H1 (cell line): ENCODE measurements around the gene ALDH3A1. TPM values are rescaled to one million over a fixed set of nuclear protein-coding genes. Genes with fewer than 3 reads are reported as not detected.

Experiments
- CTCF ChIA-PET: fragments of 300-600 bp; sonication (Branson Sonifier 250); formaldehyde crosslinking; loops from one replicate; lab custom pipeline; 2021; ENCODE audit not compliant: partially characterized antibody; lab: Charles Lee
- POLR2A ChIA-PET: fragments of 300-600 bp; sonication (Branson Sonifier 250); formaldehyde crosslinking; loops from one replicate; lab custom pipeline; 2021; ENCODE audit warnings: inconsistent platforms; ENCODE audit not compliant: partially characterized antibody; lab: Charles Lee
- DNase-seq, 2 experiments: peaks; one replicate each; pipeline versions ENCODE4 v3.0.0 to v3.0.0-alpha.2; 2010 to 2022; ENCODE audit warnings: low spot score in 2 of 2, low read depth in 1 of 2, mixed read lengths in 1 of 2
- FAIRE-seq: peaks from 2 replicates; lab custom pipeline; 2011; peaks lifted over from hg19 to GRCh38; lab: Jason Lieb, UNC
- H2AFZ ChIP-seq: 2 replicates; pipeline ENCODE4 v1.8.1; 2012; ENCODE audit warnings: low read length, inconsistent platforms
- H2AK5ac ChIP-seq: 2 replicates; pipeline ENCODE4 v1.6.1; 2013; ENCODE audit warnings: low read depth, low read length
- H2BK120ac ChIP-seq: replicated peaks from 2 replicates; pipeline ENCODE3; 2013; ENCODE audit warnings: low read depth, low read length, inconsistent platforms
- H2BK12ac ChIP-seq: 2 replicates; pipeline ENCODE4 v1.6.1; 2013; ENCODE audit warnings: low read depth, low read length
- H2BK15ac ChIP-seq: 2 replicates; pipeline ENCODE4 v1.6.1; 2013; ENCODE audit warnings: low read length
- H2BK20ac ChIP-seq: 2 replicates; pipeline ENCODE4 v1.6.1; 2013; ENCODE audit warnings: low read length
- H2BK5ac ChIP-seq: 2 replicates; pipeline ENCODE4 v1.6.1; 2013; ENCODE audit warnings: low read depth, low read length
- H3K14ac ChIP-seq: 2 replicates; pipeline ENCODE4 v1.6.1; 2013; ENCODE audit warnings: inconsistent platforms; ENCODE audit not compliant: insufficient read length
- H3K18ac ChIP-seq: 2 replicates; pipeline ENCODE4 v1.6.1; 2013; ENCODE audit warnings: low read length; ENCODE audit errors: extremely low read depth
- H3K23ac ChIP-seq: 2 replicates; pipeline ENCODE4 v1.6.1; 2013; ENCODE audit warnings: inconsistent platforms; ENCODE audit not compliant: insufficient read length
- H3K23me2 ChIP-seq: 2 replicates; pipeline ENCODE4 v1.6.1; 2013; ENCODE audit warnings: low read depth, low read length
- H3K27ac ChIP-seq: 2 replicates; pipeline ENCODE4 v1.6.1; 2011; ENCODE audit warnings: low read depth, low read length, inconsistent platforms
- H3K27me3 ChIP-seq, 4 experiments: replicated peaks in 1 of 4; 1 replicate in 1 of 4; 2 replicates in 3 of 4; pipeline versions ENCODE4 v1.6.1 to v1.8.1; 2011 to 2013; ENCODE audit warnings: low read length in 3 of 4, mild to moderate bottlenecking in 3 of 4, inconsistent platforms in 2 of 4, mixed read lengths in 2 of 4, moderate library complexity in 1 of 4; ENCODE audit not compliant: control insufficient read depth in 3 of 4, insufficient read depth in 3 of 4; ENCODE audit errors: extremely low read depth in 1 of 4
- H3K36me3 ChIP-seq, 4 experiments: 2 replicates each; pipeline versions ENCODE4 v1.6.1 to v1.8.1; 2011 to 2013; ENCODE audit warnings: mild to moderate bottlenecking in 4 of 4, low read length in 3 of 4, moderate library complexity in 2 of 4, control low read depth in 1 of 4, inconsistent platforms in 1 of 4; ENCODE audit not compliant: insufficient read depth in 4 of 4, control insufficient read depth in 2 of 4
- H3K4ac ChIP-seq: replicated peaks from 2 replicates; pipeline ENCODE3; 2013; ENCODE audit warnings: low read length, low read depth, mixed read lengths, inconsistent platforms; ENCODE audit not compliant: insufficient read length
- H3K4me1 ChIP-seq, 4 experiments: replicated peaks in 1 of 4; 1 replicate in 1 of 4; 2 replicates in 3 of 4; pipeline versions ENCODE4 v1.6.1 to v1.8.1; 2011 to 2013; ENCODE audit warnings: low read length in 3 of 4, inconsistent platforms in 2 of 4, mixed read lengths in 1 of 4; ENCODE audit not compliant: insufficient read depth in 4 of 4, control insufficient read depth in 3 of 4
- H3K4me2 ChIP-seq, 2 experiments: 2 replicates each; pipeline versions ENCODE4 v1.6.1 to v1.8.1; 2011 to 2013; ENCODE audit warnings: low read depth in 2 of 2, low read length in 2 of 2, control low read depth in 1 of 2, inconsistent platforms in 1 of 2, mild to moderate bottlenecking in 1 of 2; ENCODE audit not compliant: insufficient read depth in 1 of 2
- H3K4me3 ChIP-seq, 4 experiments: fragments of 200-600, 300-600 bp in 1 of 4; sonication (generic), shearing (Covaris generic), sonication (Bioruptor Twin) in 1 of 4; 2 replicates each; pipeline versions ENCODE4 v1.5.1 to v1.8.1; 2011 to 2016; ENCODE audit warnings: low read length in 4 of 4, low read depth in 3 of 4, control low read depth in 2 of 4, inconsistent platforms in 2 of 4, mild to moderate bottlenecking in 2 of 4, mixed read lengths in 1 of 4, moderate library complexity in 1 of 4; ENCODE audit not compliant: insufficient read depth in 2 of 4; ENCODE audit errors: extremely low read depth in 1 of 4
- H3K56ac ChIP-seq: replicated peaks from 2 replicates; pipeline ENCODE3; 2013; ENCODE audit warnings: low read depth, mild to moderate bottlenecking, mixed read lengths, low read length, inconsistent platforms; ENCODE audit not compliant: insufficient read length
- H3K79me1 ChIP-seq: 2 replicates; pipeline ENCODE4 v1.6.1; 2013; ENCODE audit warnings: low read depth, low read length, control low read depth
- H3K79me2 ChIP-seq, 2 experiments: 2 replicates each; pipeline versions ENCODE4 v1.6.1 to v1.8.1; 2012 to 2013; ENCODE audit warnings: low read length in 2 of 2, mild to moderate bottlenecking in 2 of 2, inconsistent platforms in 1 of 2; ENCODE audit not compliant: insufficient read depth in 2 of 2, control insufficient read depth in 1 of 2
- H3K9ac ChIP-seq, 4 experiments: replicated peaks in 1 of 4; 1 replicate in 1 of 4; 2 replicates in 3 of 4; pipeline versions ENCODE4 v1.6.1 to v1.8.1; 2011 to 2013; ENCODE audit warnings: low read depth in 3 of 4, low read length in 3 of 4, control low read depth in 2 of 4, mild to moderate bottlenecking in 2 of 4, moderate library complexity in 2 of 4, inconsistent platforms in 1 of 4; ENCODE audit errors: extremely low read depth in 1 of 4
- H3K9me3 ChIP-seq, 2 experiments: 2 replicates each; pipeline versions ENCODE4 v1.6.1 to v1.8.1; 2012 to 2013; ENCODE audit warnings: mild to moderate bottlenecking in 2 of 2, moderate library complexity in 2 of 2, control low read depth in 1 of 2, inconsistent platforms in 1 of 2, low read depth in 1 of 2, low read length in 1 of 2, mixed read lengths in 1 of 2; ENCODE audit not compliant: insufficient read depth in 2 of 2
- H4K20me1 ChIP-seq, 2 experiments: replicated peaks in 1 of 2; 2 replicates each; pipeline versions ENCODE3 to v1.8.1; 2011 to 2013; ENCODE audit warnings: inconsistent platforms in 2 of 2, low read length in 2 of 2, mild to moderate bottlenecking in 1 of 2; ENCODE audit not compliant: insufficient read depth in 2 of 2, control insufficient read depth in 1 of 2
- H4K5ac ChIP-seq: 2 replicates; pipeline ENCODE4 v1.6.1; 2013; ENCODE audit warnings: low read length, low read depth, mixed read lengths, inconsistent platforms; ENCODE audit not compliant: insufficient read length
- H4K8ac ChIP-seq: 2 replicates; pipeline ENCODE4 v1.8.0; 2013; ENCODE audit warnings: mild to moderate bottlenecking, moderate library complexity, low read length, inconsistent platforms; ENCODE audit not compliant: insufficient read depth; ENCODE audit errors: extremely low read depth
- H4K91ac ChIP-seq: replicated peaks from 2 replicates; pipeline ENCODE3; 2013; ENCODE audit warnings: low read length, mixed read lengths, inconsistent platforms; ENCODE audit not compliant: insufficient read length
- ASH2L ChIP-seq: fragments of 200-600, 300-600 bp; sonication (generic); IDR thresholded peaks from one replicate; pipeline ENCODE4 v1.7.1; 2017; ENCODE audit warnings: low read length
- CREB1 ChIP-seq: IDR thresholded peaks from 2 replicates; pipeline ENCODE4 v1.6.1; 2012; ENCODE audit warnings: inconsistent platforms
- POLR2AphosphoS5 ChIP-seq: IDR thresholded peaks from 2 replicates; pipeline ENCODE4 v1.6.1; 2011; ENCODE audit warnings: low read depth, low read length
- ZNF274 ChIP-seq: IDR thresholded peaks from 2 replicates; pipeline ENCODE4 v1.7.0; 2012; ENCODE audit warnings: low read length, borderline replicate concordance; ENCODE audit errors: extremely low read depth
- WGBS, 2 experiments: shearing (Covaris generic) in 1 of 2; methylation state at CpG; one replicate each; pipeline versions ENCODE4 v1.1.6 to v1.1.7; 2013 to 2015; ENCODE audit warnings: low lambda C conversion rate in 2 of 2, mixed read lengths in 2 of 2, inconsistent platforms in 1 of 2, low coverage in 1 of 2, missing lambda C conversion rate in 1 of 2; ENCODE audit not compliant: insufficient replicate concordance in 2 of 2, insufficient coverage in 1 of 2, insufficient read length in 1 of 2; ENCODE audit errors: extremely low coverage in 1 of 2, missing lambda C conversion rate in 1 of 2; 5-methylcytosine and 5-hydroxymethylcytosine counted together
- polyA plus RNA-seq, 7 experiments: library from polyadenylated mRNA; depleted of rRNA in 3 of 7; stranded (reverse) in 5 of 7; unstranded in 2 of 7; fragments of >200 nt in 5 of 7; fragments of 200-250 nt in 2 of 7; gene quantifications; 1 replicate in 5 of 7; 2 replicates in 1 of 7; 4 replicates in 1 of 7; pipeline versions ENCODE4 v1.2.1 to v1.2.3, GENCODE V29; 2011 to 2013; ENCODE audit warnings: missing spikeins in 2 of 7, mixed read lengths in 2 of 7
- total RNA-seq: library from RNA; stranded (reverse); fragmentation: NEBNext Ultra II Directional; extraction: Animal tissue kit (Norgen Biotek cat#: 25700); gene quantifications from 2 replicates; pipeline ENCODE4 v1.2.1, GENCODE V29; 2021
- TF ChIP-seq, protein P1 (sequence below), 3 experiments: IDR thresholded peaks; 1 replicate in 2 of 3; 2 replicates in 1 of 3; pipeline versions ENCODE4 v1.5.1 to v1.6.1; 2011; ENCODE audit warnings: low read length in 3 of 3, mild to moderate bottlenecking in 3 of 3, inconsistent platforms in 2 of 3, low read depth in 1 of 3, moderate library complexity in 1 of 3; ENCODE audit not compliant: insufficient read depth in 1 of 3; ENCODE audit errors: control extremely low read depth in 1 of 3

Gene ALDH3A1
- total and polyA plus RNA-seq, 2 of the 8 experiments (the other 6 are each of a cell fraction or from before 2014, with no cell fraction given): 0.37 to 1.4 TPM

DNA sequence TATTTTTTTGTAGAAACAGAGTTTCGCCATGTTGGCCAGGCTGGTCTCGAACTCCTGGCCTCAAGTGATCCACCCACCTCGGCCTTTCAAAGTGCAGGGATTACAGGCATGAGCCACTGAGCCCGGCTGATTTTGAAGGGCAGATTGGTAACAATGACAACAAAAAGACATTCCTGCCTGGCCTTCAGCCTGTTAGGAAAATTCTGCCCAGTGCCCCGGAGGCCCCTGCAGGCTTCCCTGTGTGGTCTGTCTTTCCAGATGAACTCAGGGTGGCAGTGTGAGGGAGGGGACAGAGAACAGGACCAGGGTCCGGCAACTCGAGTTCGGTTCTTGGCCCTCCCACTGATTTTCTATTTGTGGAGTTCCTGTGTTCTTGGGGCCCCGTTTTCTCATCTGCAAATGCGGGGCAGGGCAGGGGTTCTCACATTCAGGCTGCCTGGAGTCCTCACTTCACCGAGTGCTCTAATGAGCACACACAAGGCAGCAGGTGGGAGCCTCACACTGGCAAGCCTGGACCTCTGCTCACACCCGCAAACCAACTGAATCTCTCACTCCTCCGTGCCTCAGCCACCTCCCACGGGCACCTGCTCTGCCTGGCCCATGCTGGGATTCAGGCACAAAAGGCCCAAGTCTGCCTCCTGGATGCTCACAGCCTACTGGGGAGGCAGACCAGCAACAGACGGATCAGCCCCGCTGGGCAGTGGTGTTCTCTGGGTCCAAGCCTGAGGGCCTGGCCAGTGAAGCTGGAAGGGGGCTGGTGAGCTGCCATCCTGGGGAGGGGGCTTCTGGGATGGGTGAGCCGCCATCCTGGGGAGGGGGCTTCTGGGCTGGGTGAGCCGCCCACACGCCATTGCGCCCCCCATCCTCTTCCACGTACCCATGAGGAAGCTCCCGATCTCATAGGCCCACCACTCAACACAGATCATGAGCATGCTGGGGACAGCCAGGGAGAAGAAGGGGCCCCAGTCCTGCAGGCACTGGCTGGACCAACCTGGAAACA is 42.0 kb downstream of the ALDH3A1 start:
- CTCF ChIA-PET: interaction anchor here (0.7 to 1.6 kb wide), 10 partner anchors 8 to 351 kb away, joined by 3 to 6 read pairs (median 4); no protein-coding TSS in a partner anchor
- no peaks in the 10 kb centered on the region for H4K20me1 ChIP-seq
- TF ChIP-seq CREB1 (no peak), ASH2L (no peak), POLR2AphosphoS5 (no peak), ZNF274 (no peak)
- TF ChIP-seq, protein P1, sequence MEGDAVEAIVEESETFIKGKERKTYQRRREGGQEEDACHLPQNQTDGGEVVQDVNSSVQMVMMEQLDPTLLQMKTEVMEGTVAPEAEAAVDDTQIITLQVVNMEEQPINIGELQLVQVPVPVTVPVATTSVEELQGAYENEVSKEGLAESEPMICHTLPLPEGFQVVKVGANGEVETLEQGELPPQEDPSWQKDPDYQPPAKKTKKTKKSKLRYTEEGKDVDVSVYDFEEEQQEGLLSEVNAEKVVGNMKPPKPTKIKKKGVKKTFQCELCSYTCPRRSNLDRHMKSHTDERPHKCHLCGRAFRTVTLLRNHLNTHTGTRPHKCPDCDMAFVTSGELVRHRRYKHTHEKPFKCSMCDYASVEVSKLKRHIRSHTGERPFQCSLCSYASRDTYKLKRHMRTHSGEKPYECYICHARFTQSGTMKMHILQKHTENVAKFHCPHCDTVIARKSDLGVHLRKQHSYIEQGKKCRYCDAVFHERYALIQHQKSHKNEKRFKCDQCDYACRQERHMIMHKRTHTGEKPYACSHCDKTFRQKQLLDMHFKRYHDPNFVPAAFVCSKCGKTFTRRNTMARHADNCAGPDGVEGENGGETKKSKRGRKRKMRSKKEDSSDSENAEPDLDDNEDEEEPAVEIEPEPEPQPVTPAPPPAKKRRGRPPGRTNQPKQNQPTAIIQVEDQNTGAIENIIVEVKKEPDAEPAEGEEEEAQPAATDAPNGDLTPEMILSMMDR (IDR thresholded peaks at IDR 0.05; ENCODE audit: control extremely low read depth in 1 of 3, insufficient read depth in 1 of 3, low read depth in 1 of 3, low read length in 3 of 3): no peak

More for the DNA sequence above, 42.0 kb downstream of the ALDH3A1 start:
- no peak overlapping the region for H3K56ac ChIP-seq
- no peaks in the 10 kb centered on the region for H3K79me2 ChIP-seq
- DNase-seq (peak in 1 of 2 experiments; percentile 48), FAIRE-seq (no peak)
- POLR2A ChIA-PET: interaction anchor here (1.3 kb wide), 1 partner anchor 54 kb away, joined by 3 read pairs; no protein-coding TSS in a partner anchor
- no peak overlapping the region; the same call in 1 of the 2 replicates for H3K18ac ChIP-seq
- H3K4me2 ChIP-seq: 0 out of 4 replicates have a peak overlapping the region, but pooled peaks of 1 of the 2 experiments have one; percentile 14
- no peak overlapping the region for H2AK5ac ChIP-seq
- H3K14ac ChIP-seq: no peak overlapping the region
- H4K8ac ChIP-seq: no peak overlapping the region
- H2BK15ac ChIP-seq: 0 out of 2 replicates have a peak overlapping the region, but pooled peaks have one; percentile 53
- no peak overlapping the region for H3K23ac ChIP-seq
- no peaks in the 10 kb centered on the region for H3K79me1 ChIP-seq
- H2BK20ac ChIP-seq: no peak overlapping the region
- no peaks in the 10 kb centered on the region for H3K23me2 ChIP-seq
- H2BK12ac ChIP-seq: peak overlapping the region; percentile 70; the same call in 1 of the 2 replicates
- H4K5ac ChIP-seq: peak overlapping the region; percentile 19
- no peak overlapping the region for H3K4me3 ChIP-seq
- no peaks in the 10 kb centered on the region for H3K27me3 ChIP-seq
- no peaks in the 10 kb centered on the region for H3K36me3 ChIP-seq
- H4K91ac ChIP-seq: peak overlapping the region; percentile 26
- H3K9me3 ChIP-seq: no peaks in the 10 kb centered on the region
- H2AFZ ChIP-seq: no peak overlapping the region
- no peak overlapping the region; the same call in 1 of the 2 replicates for H3K27ac ChIP-seq
- H3K4ac ChIP-seq: no peak overlapping the region
- peak overlapping the region; percentile 20 for H2BK120ac ChIP-seq
- WGBS, 2 experiments: 80% methylated on average over 22 of the region's 22 CpGs; no CpG with 5 or more reads in 1 of the 2 experiments
- H3K4me1 ChIP-seq: peaks cover 9 to 31% (median 20%) of the 10 kb centered on the region in 4 experiments
- H2BK5ac ChIP-seq: no peak overlapping the region
- H3K9ac ChIP-seq: no peak overlapping the region
